GM12873 (cell line): ENCODE results near the gene INKA2.

Experiments used
- CTCF ChIP-seq: IDR thresholded peaks from 2 replicates; pipeline ENCODE4 v1.5.1; 2012; ENCODE audit warnings: low read depth, mild to moderate bottlenecking, moderate library complexity, low read length, control low read depth; ENCODE audit not compliant: insufficient read depth; ENCODE audit errors: missing control alignments

INKA2 gene

GRCh38 chr1:111730706-111731105 lies 8.5 kb downstream of the INKA2 start:
- no peak for TF ChIP-seq CTCF

- TF ChIP-seq CTCF, result no peak
These were observed 9.1 kb downstream of the INKA2 start for GRCh38 chr1:111729946-111730681.

- no peak for TF ChIP-seq CTCF
These were observed 9.8 kb downstream of the INKA2 start for GRCh38 chr1:111729271-111729921.

GRCh38 chr1:111727056-111727455 lies 12.1 kb downstream of the INKA2 start:
- no peak for TF ChIP-seq CTCF

- no peak for TF ChIP-seq CTCF
These were observed 14.0 kb downstream of the INKA2 start for GRCh38 chr1:111725192-111725591.

- no peak for TF ChIP-seq CTCF
These were observed 15.3 kb downstream of the INKA2 start for GRCh38 chr1:111723871-111724270.

- TF ChIP-seq CTCF, result no peak
These were observed 15.9 kb downstream of the INKA2 start for GRCh38 chr1:111723091-111723806.
